Stimulated activated naive B cell treated with anti-CD40 and anti-IgM and Interleukin-4, amounts not matched to agents 10 μg/mL and 1 μg/mL and 100 μg/mL, for 72 hours (primary cell): ENCODE data around the gene TMEM248.
"Not testable (repeated sequence)": the region's sequence is repeated elsewhere in the genome, so short reads cannot be mapped to it uniquely, and the experiment has no call there.

Source experiments
- ATAC-seq, 2 donors: fragments of 150-1000 bp; cut with Tn5 transposase; replicated peaks; 2 replicates each; pipeline ENCODE4 v1.10.0; 2021; ENCODE audit warnings: moderate library complexity in 1 of 2
- DNase-seq: peaks from one replicate; pipeline ENCODE4 v3.0.0; 2021
- H3K27ac Mint-ChIP-seq: one replicate; pipeline ENCODE4 v1.8.0; 2022; ENCODE audit warnings: mild to moderate bottlenecking, mixed read lengths
- H3K27me3 Mint-ChIP-seq, 2 donors: one replicate each; pipeline ENCODE4 v1.8.0; 2022; ENCODE audit warnings: mixed read lengths in 2 of 2
- H3K36me3 Mint-ChIP-seq, 2 donors: one replicate each; pipeline ENCODE4 v1.8.0; 2022; ENCODE audit warnings: mixed read lengths in 2 of 2, mild to moderate bottlenecking in 1 of 2
- H3K4me1 Mint-ChIP-seq, 2 donors: one replicate each; pipeline ENCODE4 v1.8.0; 2022; ENCODE audit warnings: mixed read lengths in 2 of 2, mild to moderate bottlenecking in 1 of 2
- H3K4me3 Mint-ChIP-seq, 2 donors: one replicate each; pipeline ENCODE4 v1.8.0; 2022; ENCODE audit warnings: mild to moderate bottlenecking in 2 of 2, mixed read lengths in 2 of 2, moderate library complexity in 1 of 2
- H3K9me3 Mint-ChIP-seq, 2 donors: one replicate each; pipeline ENCODE4 v1.8.0; 2022; ENCODE audit warnings: mixed read lengths in 2 of 2, mild to moderate bottlenecking in 1 of 2

The TMEM248 gene

GRCh38 chr7:66920769-66921395 is at the start of gene TMEM248:
TSS of gene TMEM248 (plus strand) at chr7:66921225. CDS start at chr7:66941866, 20,641 bp downstream.
- DNase-seq: peak; percentile 92
- peak within 1 kb of the TSS; percentile 96 for H3K27ac Mint-ChIP-seq
- H3K9me3 Mint-ChIP-seq: no peaks in the 10 kb centered on the region
- peaks cover 10 to 13% of the 10 kb centered on the region in 2 donors for H3K36me3 Mint-ChIP-seq
- peak; percentile 88 to 92 for ATAC-seq
- H3K27me3 Mint-ChIP-seq: no peaks in the 10 kb centered on the region
- peaks cover 12 to 31% of the 10 kb centered on the region in 2 donors for H3K4me1 Mint-ChIP-seq
- H3K4me3 Mint-ChIP-seq: peak within 1 kb of the TSS; percentile 94 to 97

GRCh38 chr7:66873476-66873875 is 47.5 kb upstream of the TMEM248 start:
- Mint-ChIP-seq H3K27ac (no peak overlapping the region), H3K27me3 (no peaks in the 10 kb centered on the region), H3K4me3 (no peak overlapping the region), H3K9me3 (no peaks in the 10 kb centered on the region), H3K4me1 (peaks cover 11 to 16% of the 10 kb centered on the region in 2 donors), H3K36me3 (peaks cover 21 to 39% of the 10 kb centered on the region in 2 donors)
- DNase-seq (no peak), ATAC-seq (no peak)

- peaks cover 10 to 17% of the 10 kb centered on the region in 2 donors for H3K36me3 Mint-ChIP-seq
- ATAC-seq (peak; percentile 99 to 100), DNase-seq (no peak)
- H3K27ac Mint-ChIP-seq: peak overlapping the region; percentile 87
- H3K4me3 Mint-ChIP-seq: no peak overlapping the region
- H3K27me3 Mint-ChIP-seq: no peaks in the 10 kb centered on the region
- H3K4me1 Mint-ChIP-seq: peaks cover 8 to 16% of the 10 kb centered on the region in 2 donors
- H3K9me3 Mint-ChIP-seq: no peaks in the 10 kb centered on the region
Observed at GRCh38 chr7:66877577-66878300, 43.3 kb upstream of the TMEM248 start.

- Mint-ChIP-seq H3K27ac (peak overlapping the region; percentile 87), H3K4me1 (peaks cover 8 to 16% of the 10 kb centered on the region in 2 donors), H3K36me3 (peaks cover 10 to 17% of the 10 kb centered on the region in 2 donors)
- not testable (repeated sequence) for H3K27me3 Mint-ChIP-seq, DNase-seq, H3K9me3 Mint-ChIP-seq, ATAC-seq, H3K4me3 Mint-ChIP-seq
Observed at GRCh38 chr7:66878301-66878685, 42.7 kb upstream of the TMEM248 start.

- Mint-ChIP-seq H3K9me3 (no peaks in the 10 kb centered on the region), H3K4me1 (peaks cover 8 to 16% of the 10 kb centered on the region in 2 donors), H3K27me3 (no peaks in the 10 kb centered on the region), H3K36me3 (peaks cover 10 to 22% of the 10 kb centered on the region in 2 donors), H3K27ac (no peak overlapping the region), H3K4me3 (no peak overlapping the region)
- ATAC-seq: no peak
- no peak for DNase-seq
Observed at GRCh38 chr7:66880053-66880452, 41.0 kb upstream of the TMEM248 start.

GRCh38 chr7:66880577-66880976 is 40.4 kb upstream of the TMEM248 start:
- Mint-ChIP-seq H3K4me1 (peaks cover 8 to 16% of the 10 kb centered on the region in 2 donors), H3K36me3 (peaks cover 10 to 26% of the 10 kb centered on the region in 2 donors)
- H3K4me3 Mint-ChIP-seq, ATAC-seq, DNase-seq, H3K27me3 Mint-ChIP-seq, H3K27ac Mint-ChIP-seq, H3K9me3 Mint-ChIP-seq: not testable (repeated sequence)

- Mint-ChIP-seq H3K36me3 (peaks cover 10 to 22% of the 10 kb centered on the region in 2 donors), H3K27ac (no peak overlapping the region), H3K9me3 (no peaks in the 10 kb centered on the region), H3K4me3 (no peak overlapping the region), H3K27me3 (no peaks in the 10 kb centered on the region), H3K4me1 (peaks cover 8% of the 10 kb centered on the region in 2 donors)
- no peak for DNase-seq
- ATAC-seq: peak in 1 of 2 donors; percentile 58
Observed at GRCh38 chr7:66883716-66884115, 37.3 kb upstream of the TMEM248 start.

GRCh38 chr7:66884556-66884955 is 36.5 kb upstream of the TMEM248 start:
- ATAC-seq, H3K27ac Mint-ChIP-seq, DNase-seq, H3K9me3 Mint-ChIP-seq, H3K4me3 Mint-ChIP-seq, H3K27me3 Mint-ChIP-seq, H3K4me1 Mint-ChIP-seq: not testable (repeated sequence)
- H3K36me3 Mint-ChIP-seq: peaks cover 10 to 22% of the 10 kb centered on the region in 2 donors

GRCh38 chr7:66886152-66886551 is 34.9 kb upstream of the TMEM248 start:
- Mint-ChIP-seq H3K36me3 (peaks cover 10 to 22% of the 10 kb centered on the region in 2 donors), H3K27ac (no peak overlapping the region), H3K9me3 (no peaks in the 10 kb centered on the region), H3K27me3 (no peaks in the 10 kb centered on the region), H3K4me1 (peaks cover 8% of the 10 kb centered on the region in 2 donors), H3K4me3 (no peak overlapping the region)
- DNase-seq: no peak
- ATAC-seq: peak in 1 of 2 donors; percentile 81

- not testable (repeated sequence) for ATAC-seq, H3K27me3 Mint-ChIP-seq, DNase-seq, H3K27ac Mint-ChIP-seq, H3K4me1 Mint-ChIP-seq, H3K9me3 Mint-ChIP-seq, H3K4me3 Mint-ChIP-seq
- H3K36me3 Mint-ChIP-seq: peaks cover 8 to 23% of the 10 kb centered on the region in 2 donors
Observed at GRCh38 chr7:66888223-66888622, 32.8 kb upstream of the TMEM248 start.

- DNase-seq: no peak
- ATAC-seq: peak; percentile 51 to 54
- Mint-ChIP-seq H3K4me3 (no peak overlapping the region), H3K9me3 (no peaks in the 10 kb centered on the region), H3K4me1 (peaks cover 0 to 5% of the 10 kb centered on the region in 2 donors), H3K27ac (peak overlapping the region; percentile 4), H3K27me3 (no peaks in the 10 kb centered on the region), H3K36me3 (peaks cover 11 to 34% of the 10 kb centered on the region in 2 donors)
Observed at GRCh38 chr7:66894463-66895080, 26.5 kb upstream of the TMEM248 start.

- DNase-seq (no peak), ATAC-seq (no peak)
- H3K4me3 Mint-ChIP-seq: no peak overlapping the region
- no peaks in the 10 kb centered on the region for H3K9me3 Mint-ChIP-seq
- peaks cover 0 to 5% of the 10 kb centered on the region in 2 donors for H3K4me1 Mint-ChIP-seq
- no peak overlapping the region for H3K27ac Mint-ChIP-seq
- H3K36me3 Mint-ChIP-seq: peaks cover 11 to 40% of the 10 kb centered on the region in 2 donors
- H3K27me3 Mint-ChIP-seq: no peaks in the 10 kb centered on the region
Observed at GRCh38 chr7:66896441-66896840, 24.6 kb upstream of the TMEM248 start.

GRCh38 chr7:66899552-66900280 is 21.3 kb upstream of the TMEM248 start:
- H3K4me3 Mint-ChIP-seq: no peak overlapping the region
- no peaks in the 10 kb centered on the region for H3K9me3 Mint-ChIP-seq
- peak overlapping the region; percentile 72 for H3K27ac Mint-ChIP-seq

More at GRCh38 chr7:66899552-66900280, 21.3 kb upstream of the TMEM248 start:
- DNase-seq: no peak
- Mint-ChIP-seq H3K27me3 (no peaks in the 10 kb centered on the region), H3K4me1 (peaks cover 0 to 2% of the 10 kb centered on the region in 2 donors), H3K36me3 (peaks cover 8 to 36% of the 10 kb centered on the region in 2 donors)
- ATAC-seq: no peak
